Breast epithelium (tissue), 3 donors: ENCODE data around the gene SAP30BP.

Experiments
- CTCF ChIP-seq, 3 donors: fragments of 450-650 bp; IDR thresholded peaks; one replicate each; pipeline ENCODE4 v1.5.1; 2016 to 2017; ENCODE audit warnings: antibody characterized with exemption in 3 of 3, mild to moderate bottlenecking in 3 of 3, moderate library complexity in 3 of 3
- POLR2A ChIP-seq: fragments of 450-650 bp; IDR thresholded peaks from one replicate; pipeline ENCODE4 v1.6.1; 2016; ENCODE audit warnings: antibody characterized with exemption, mild to moderate bottlenecking, moderate library complexity

DNA sequence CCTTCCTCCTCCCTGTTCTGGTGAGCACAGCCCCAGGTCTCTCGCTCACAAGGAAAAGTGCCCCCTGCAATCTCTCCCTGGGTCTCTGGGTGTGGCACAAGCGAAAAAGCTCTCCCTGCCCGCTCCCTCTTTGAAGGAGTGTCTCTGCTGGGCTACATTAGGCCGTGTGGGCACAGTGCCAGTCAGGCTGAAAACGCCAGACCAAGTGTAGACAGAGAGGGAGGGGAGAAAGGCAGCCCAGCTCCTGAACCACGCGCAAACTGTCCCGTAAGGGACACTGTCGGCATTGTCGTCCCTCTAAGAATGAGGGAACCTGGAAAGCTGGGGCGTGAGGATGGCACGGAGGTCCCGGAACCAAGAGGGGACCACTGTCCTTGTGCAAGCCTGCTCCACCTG, 30.0 kb upstream of the SAP30BP start:
- TF ChIP-seq CTCF (IDR thresholded peaks at IDR 0.05) (no peak), POLR2A (no peak)
